GM20000 (cell line): Measurements from ENCODE around the gene ABCG8.

Source experiments
- DNase-seq: peaks from one replicate; pipeline ENCODE4 v3.0.0; 2012; ENCODE audit warnings: low spot score
- TF ChIP-seq, protein P1 (sequence below): IDR thresholded peaks from 2 replicates; pipeline ENCODE4 v1.5.1; 2012; ENCODE audit warnings: mild to moderate bottlenecking, control low read depth; ENCODE audit errors: extremely low read depth, missing control alignments

The ABCG8 gene

DNA sequence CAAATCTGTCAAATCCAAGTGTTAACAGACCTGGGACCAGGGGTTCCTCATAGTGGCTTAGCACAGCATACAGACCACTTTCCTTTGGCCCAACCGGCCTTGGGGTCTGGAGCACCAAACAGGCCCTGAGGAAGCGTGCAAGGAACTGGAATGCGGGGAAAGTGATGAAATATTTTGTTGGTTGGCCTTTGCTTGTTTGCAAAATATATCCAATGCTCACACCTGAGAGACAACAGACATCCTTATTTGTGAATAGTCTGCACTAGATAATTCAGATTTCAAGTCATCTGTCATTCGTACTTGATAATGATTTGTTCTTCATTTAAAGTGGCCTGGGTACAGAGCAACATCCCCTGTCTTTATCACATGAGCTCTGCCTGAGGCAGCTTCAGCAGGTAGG, 43.5 kb downstream of the ABCG8 start:
- no peak for DNase-seq
- TF ChIP-seq, protein P1, sequence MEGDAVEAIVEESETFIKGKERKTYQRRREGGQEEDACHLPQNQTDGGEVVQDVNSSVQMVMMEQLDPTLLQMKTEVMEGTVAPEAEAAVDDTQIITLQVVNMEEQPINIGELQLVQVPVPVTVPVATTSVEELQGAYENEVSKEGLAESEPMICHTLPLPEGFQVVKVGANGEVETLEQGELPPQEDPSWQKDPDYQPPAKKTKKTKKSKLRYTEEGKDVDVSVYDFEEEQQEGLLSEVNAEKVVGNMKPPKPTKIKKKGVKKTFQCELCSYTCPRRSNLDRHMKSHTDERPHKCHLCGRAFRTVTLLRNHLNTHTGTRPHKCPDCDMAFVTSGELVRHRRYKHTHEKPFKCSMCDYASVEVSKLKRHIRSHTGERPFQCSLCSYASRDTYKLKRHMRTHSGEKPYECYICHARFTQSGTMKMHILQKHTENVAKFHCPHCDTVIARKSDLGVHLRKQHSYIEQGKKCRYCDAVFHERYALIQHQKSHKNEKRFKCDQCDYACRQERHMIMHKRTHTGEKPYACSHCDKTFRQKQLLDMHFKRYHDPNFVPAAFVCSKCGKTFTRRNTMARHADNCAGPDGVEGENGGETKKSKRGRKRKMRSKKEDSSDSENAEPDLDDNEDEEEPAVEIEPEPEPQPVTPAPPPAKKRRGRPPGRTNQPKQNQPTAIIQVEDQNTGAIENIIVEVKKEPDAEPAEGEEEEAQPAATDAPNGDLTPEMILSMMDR: no peak

DNA sequence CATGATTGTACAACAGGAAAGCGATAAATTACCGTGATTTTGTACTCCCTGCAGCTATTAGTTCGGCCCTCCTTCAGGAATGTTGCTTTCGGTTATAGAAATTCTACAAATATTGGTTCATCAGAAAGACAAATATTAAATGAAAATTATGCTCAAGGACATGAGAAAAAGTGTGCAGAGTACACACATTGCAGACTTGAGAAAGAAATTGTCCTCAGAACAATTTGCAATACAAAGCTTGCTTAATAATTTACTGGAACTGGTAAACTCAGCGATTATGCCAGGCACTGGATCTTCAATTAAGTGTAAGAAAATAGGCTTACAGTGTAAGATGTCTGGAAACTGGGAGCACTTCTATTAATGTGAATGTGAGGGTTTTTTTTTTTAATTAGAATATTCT, 45.9 kb downstream of the ABCG8 start:
- TF ChIP-seq, protein P1: no peak
- no peak for DNase-seq

DNA sequence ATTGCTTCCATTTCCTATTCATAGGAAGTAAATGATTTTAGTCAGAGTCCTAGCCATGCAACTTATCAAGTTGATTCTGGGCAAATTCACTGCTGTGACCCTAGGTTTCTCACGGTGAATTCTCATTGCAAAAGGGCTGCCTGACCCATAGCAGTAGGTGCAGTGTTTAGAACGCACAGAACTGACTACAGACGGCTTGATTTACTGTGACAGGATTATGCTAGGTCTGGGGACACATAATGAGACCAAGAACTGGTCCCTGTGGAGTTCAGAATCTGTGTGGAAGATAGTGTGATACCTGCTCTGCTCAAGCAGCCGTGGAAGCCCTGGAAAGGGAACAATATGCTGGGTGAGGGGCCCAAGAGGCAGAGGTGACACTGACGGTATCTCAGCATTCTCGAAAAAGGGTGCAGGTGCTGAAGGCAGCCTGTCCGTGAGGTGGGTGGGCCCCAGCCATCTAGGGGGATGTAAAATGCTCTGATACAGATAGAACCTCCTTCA, 46.4 kb downstream of the ABCG8 start:
- DNase-seq: no peak
- TF ChIP-seq, protein P1: no peak

DNA sequence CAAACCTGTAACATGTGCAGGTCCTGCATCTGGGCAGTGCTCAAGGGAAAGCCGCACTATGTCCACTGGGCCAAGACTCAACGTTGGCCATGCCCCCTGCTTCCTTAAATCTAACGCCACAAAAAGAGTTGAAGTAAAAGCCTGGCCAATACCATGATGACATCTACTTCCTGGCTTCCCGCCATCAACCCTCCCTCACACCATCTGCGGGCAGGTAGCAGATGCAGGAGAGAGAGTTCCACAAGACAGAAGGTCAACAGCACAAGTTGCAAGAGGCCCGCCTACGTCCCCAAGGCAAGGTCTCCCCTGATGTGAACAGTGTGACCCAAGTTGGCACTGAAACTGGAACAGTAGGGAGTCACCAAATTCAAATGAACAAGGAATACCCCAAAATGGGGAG, 48.4 kb downstream of the ABCG8 start:
- TF ChIP-seq, protein P1: no peak
- DNase-seq: no peak

DNA sequence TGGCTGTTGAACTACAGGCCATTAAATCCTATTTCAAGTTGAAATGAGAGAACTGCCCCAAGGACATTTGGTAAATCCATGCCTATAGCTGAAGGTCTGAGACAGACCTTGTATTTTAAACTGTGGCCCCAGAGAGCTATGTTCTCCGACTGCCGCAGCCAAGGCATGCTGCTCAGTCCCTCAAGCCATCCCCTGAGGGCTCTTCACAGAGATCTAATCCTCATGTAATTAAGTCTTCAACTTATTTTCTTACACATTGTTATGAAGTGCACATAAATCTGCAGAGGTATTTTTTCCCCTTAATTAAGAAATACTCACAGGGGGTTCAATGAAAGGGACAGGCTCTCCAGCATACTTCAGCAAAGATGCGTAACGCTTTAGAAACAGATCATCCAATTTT, 50.6 kb downstream of the ABCG8 start:
- DNase-seq: no peak
- TF ChIP-seq, protein P1: no peak

DNA sequence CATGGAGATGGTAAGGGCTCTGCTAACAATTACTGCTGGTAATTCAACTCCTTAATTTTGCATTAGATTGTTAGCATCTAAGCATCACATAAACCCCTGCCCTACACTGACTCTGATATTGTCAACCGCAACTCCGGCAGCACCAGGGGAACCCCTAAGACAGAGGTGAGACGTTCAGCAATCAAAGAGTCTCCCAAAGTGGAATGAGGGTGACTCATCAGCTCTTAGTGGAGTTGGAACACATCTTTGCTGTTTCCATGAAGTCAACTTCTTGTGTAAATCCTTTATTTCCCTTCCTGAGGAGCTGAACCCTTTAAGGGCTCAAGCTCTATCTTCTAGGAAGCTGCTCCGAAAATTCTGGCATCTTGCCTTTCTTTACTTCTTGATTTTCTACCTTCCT, 52.1 kb downstream of the ABCG8 start:
- no peak for DNase-seq
- TF ChIP-seq, protein P1: no peak

DNA sequence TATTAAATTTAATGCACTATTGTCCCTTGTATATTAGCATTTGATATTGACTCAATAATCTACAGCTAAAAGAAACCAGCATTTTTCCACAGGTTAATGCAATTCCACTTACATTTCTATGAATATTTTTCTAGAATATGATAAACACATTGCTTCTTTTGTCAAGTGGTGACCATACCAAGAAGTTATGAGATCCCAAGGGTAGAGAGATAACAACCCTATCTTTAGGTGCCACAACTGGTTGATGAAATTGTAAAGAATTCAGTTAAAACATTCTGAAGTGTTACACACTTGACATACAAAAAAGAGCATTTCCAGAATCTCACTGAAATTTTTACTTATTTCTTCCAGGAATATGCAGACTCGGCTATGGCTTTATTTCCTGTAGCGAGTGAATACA, 56.0 kb downstream of the ABCG8 start:
- DNase-seq: no peak
- TF ChIP-seq, protein P1: no peak
